Measurements from ENCODE around the gene ALS2.

- no peak for TF ChIP-seq CTCF (IDR thresholded peaks at IDR 0.05; ENCODE audit: low read depth, low read length)
- no peak for TF ChIP-seq POLR2A (IDR thresholded peaks at IDR 0.05; ENCODE audit: extremely low read depth, insufficient read length)
Observed at GRCh38 chr2:201806442-201807170, 25.9 kb upstream of the ALS2 start, which contains the start of gene CDK15.

All from NB4 (cell line).